ENCODE measurements around the gene KAZN. TPM values are rescaled to one million over a fixed set of nuclear protein-coding genes. Genes with fewer than 3 reads are reported as not detected.

The KAZN gene
- total RNA-seq, 1 donor, result 3.9 TPM

DNA sequence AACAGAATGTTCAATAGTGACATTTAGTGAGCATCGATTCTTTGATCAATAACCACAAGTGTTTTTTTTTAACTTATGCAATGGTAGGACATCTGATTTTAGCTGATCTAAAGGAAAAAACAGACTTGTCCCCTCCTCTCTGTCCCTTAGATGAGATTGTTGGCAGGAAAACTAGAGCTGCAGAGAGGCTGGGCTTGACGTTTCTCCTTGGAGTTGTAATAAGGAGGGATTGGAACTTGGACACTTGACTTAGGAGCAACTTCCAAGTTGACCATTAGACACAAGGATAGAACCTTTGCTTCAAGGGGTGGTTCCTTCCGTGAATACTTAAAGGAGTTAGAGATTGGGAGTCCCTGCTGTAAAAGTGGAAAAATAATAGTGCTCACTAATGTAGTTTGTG, 49.9 kb downstream of the KAZN start:
- TF ChIP-seq CTCF (IDR thresholded peaks at IDR 0.05; ENCODE audit: insufficient read depth, low read length), result no peak
- no peak overlapping the region for H3K4me3 ChIP-seq (ENCODE audit: low read depth, low read length)
- no peak for DNase-seq (ENCODE audit: low read depth)

- no peak for DNase-seq (ENCODE audit: low read depth)
- no peak overlapping the region for H3K4me3 ChIP-seq (ENCODE audit: low read depth, low read length)
- no peak for TF ChIP-seq CTCF (IDR thresholded peaks at IDR 0.05; ENCODE audit: insufficient read depth, low read length)
Observed at GRCh38 chr1:14648896-14649855, 50.7 kb downstream of the KAZN start.

GRCh38 chr1:14649976-14650375, 51.5 kb downstream of the KAZN start:
- no peak overlapping the region for H3K4me3 ChIP-seq (ENCODE audit: low read depth, low read length)
- no peak for TF ChIP-seq CTCF (IDR thresholded peaks at IDR 0.05; ENCODE audit: insufficient read depth, low read length)
- no peak for DNase-seq (ENCODE audit: low read depth)

DNA sequence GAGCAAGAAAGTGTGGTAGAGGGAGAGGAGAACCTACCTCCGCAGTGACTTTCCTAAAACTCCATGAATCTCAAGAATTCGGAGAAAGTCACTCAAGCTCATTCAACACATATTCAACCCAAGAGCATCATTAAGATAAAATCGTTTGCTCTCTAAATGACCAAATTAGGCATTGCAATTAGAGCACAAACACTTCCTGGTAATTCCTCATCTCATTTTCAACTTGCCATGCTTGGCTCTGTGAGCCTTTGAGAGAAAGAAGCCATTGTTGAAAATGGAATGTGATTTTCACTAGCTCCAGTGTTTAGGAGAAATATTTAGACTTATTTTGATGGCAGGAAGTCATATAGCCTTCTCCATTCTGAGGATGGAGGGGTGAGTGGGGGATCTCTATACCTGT, 52.5 kb downstream of the KAZN start:
- DNase-seq (ENCODE audit: low read depth), result no peak
- no peak for TF ChIP-seq CTCF (IDR thresholded peaks at IDR 0.05; ENCODE audit: insufficient read depth, low read length)
- H3K4me3 ChIP-seq (ENCODE audit: low read depth, low read length), result no peak overlapping the region

DNA sequence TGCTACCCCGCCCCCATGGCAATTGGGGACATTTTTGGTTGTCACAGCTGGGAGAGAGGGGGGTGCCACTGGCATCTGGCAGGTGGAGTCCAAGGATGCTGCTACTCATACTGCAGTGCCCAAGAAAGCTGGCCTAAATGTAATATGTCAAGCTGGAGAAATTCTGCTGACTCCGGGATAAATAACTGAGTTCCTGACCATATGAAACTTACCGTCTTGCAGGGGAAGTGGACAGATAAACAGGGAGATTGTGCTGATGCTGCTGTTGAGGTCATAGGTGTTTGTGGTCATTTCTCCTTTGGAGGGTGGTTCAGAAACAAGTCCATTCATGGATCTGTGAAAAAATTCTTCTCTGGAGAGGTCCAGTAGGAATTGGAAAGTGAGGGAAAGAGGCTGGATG, 54.4 kb downstream of the KAZN start:
- no peak for TF ChIP-seq CTCF (IDR thresholded peaks at IDR 0.05; ENCODE audit: insufficient read depth, low read length)
- H3K4me3 ChIP-seq (ENCODE audit: low read depth, low read length), result no peak overlapping the region
- no peak for DNase-seq (ENCODE audit: low read depth)

DNA sequence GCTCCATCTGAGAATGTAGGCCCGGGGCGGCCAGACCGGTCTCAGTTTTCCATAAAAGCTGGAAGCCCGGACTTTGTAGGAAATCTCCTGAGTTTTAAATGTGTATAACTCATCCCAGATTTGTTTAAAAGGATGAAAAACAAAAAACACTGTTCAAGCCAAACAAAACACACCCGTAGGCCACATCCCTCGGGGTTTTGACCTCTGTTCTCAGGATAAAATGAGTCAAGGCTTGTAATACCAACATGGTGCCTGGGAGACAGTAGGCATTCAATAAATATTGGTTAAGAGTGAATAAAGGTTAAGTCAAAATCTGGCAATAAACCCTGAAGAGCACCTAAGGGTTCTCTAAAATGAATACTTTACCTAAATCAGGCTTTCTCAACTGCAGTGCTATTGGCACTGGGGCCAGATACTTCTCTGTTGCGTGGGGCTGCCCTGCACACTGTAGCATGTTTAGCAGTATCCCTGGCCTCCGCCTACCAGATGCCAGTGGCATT, 55.0 kb downstream of the KAZN start:
- no peak for TF ChIP-seq CTCF (IDR thresholded peaks at IDR 0.05; ENCODE audit: insufficient read depth, low read length)
- no peak overlapping the region for H3K4me3 ChIP-seq (ENCODE audit: low read depth, low read length)
- no peak for DNase-seq (ENCODE audit: low read depth)

Measured in fibroblast of the aortic adventitia (primary cell).